Naive thymus-derived CD4-positive, alpha-beta T cell (primary cell): ENCODE measurements around the gene PROK1. TPM values are rescaled to one million over a fixed set of nuclear protein-coding genes. Genes with fewer than 3 reads are reported as not detected.

Source experiments
- ATAC-seq: fragments of 150-1000 bp; cut with Tn5 transposase; 2 replicates; pipeline ENCODE4 v1.10.0; 2021; ENCODE audit warnings: mild to moderate bottlenecking, moderate library complexity
- CTCF ChIA-PET: fragments of 350-600 bp; sonication (Branson Sonifier 250); formaldehyde crosslinking; loops from one replicate; lab custom pipeline; 2021; ENCODE audit warnings: antibody characterized with exemption; lab: Charles Lee
- POLR2A ChIA-PET: fragments of 350-600 bp; sonication (Branson Sonifier 250); formaldehyde crosslinking; loops from one replicate; lab custom pipeline; 2021; ENCODE audit warnings: antibody characterized with exemption, inconsistent platforms; lab: Charles Lee
- DNase-seq, 9 donors: peaks; one replicate each; pipeline versions ENCODE4 v3.0.0 to v3.0.0-alpha.2; 2020 to 2022; ENCODE audit warnings: mixed read lengths in 1 of 9
- H3K27ac ChIP-seq: one replicate; pipeline ENCODE4 v1.7.0; 2013; ENCODE audit warnings: mild to moderate bottlenecking, low read depth, low read length, moderate library complexity
- H3K27me3 ChIP-seq, 2 donors: one replicate each; pipeline ENCODE4 v1.7.0; 2013; ENCODE audit warnings: low read length in 2 of 2, mild to moderate bottlenecking in 2 of 2, moderate library complexity in 2 of 2; ENCODE audit not compliant: control insufficient read depth in 2 of 2, insufficient read depth in 2 of 2
- H3K36me3 ChIP-seq, 3 experiments: 1 replicate in 2 of 3; 2 replicates in 1 of 3; pipeline ENCODE4 v1.7.0; 2013; ENCODE audit warnings: low read length in 3 of 3, mild to moderate bottlenecking in 3 of 3, moderate library complexity in 1 of 3; ENCODE audit not compliant: insufficient read depth in 3 of 3, control insufficient read depth in 2 of 3
- H3K4me1 ChIP-seq, 2 donors: one replicate each; pipeline ENCODE4 v1.7.0; 2013; ENCODE audit warnings: low read length in 2 of 2, mild to moderate bottlenecking in 2 of 2, moderate library complexity in 1 of 2; ENCODE audit not compliant: control insufficient read depth in 2 of 2, insufficient read depth in 2 of 2
- H3K4me3 ChIP-seq: 2 replicates; pipeline ENCODE4 v1.7.0; 2013; ENCODE audit warnings: mild to moderate bottlenecking, low read length
- H3K9me3 ChIP-seq, 3 experiments: 1 replicate in 2 of 3; 2 replicates in 1 of 3; pipeline ENCODE4 v1.7.0; 2013; ENCODE audit warnings: low read length in 3 of 3; ENCODE audit not compliant: control insufficient read depth in 2 of 3
- H3K27ac Mint-ChIP-seq, 9 donors: one replicate each; pipeline ENCODE4 v1.8.0; 2020 to 2022; ENCODE audit warnings: mixed read lengths in 9 of 9, mild to moderate bottlenecking in 8 of 9, moderate library complexity in 5 of 9, inconsistent platforms in 2 of 9
- H3K27me3 Mint-ChIP-seq, 5 donors: one replicate each; pipeline ENCODE4 v1.8.0; 2021 to 2022; ENCODE audit warnings: mixed read lengths in 5 of 5, mild to moderate bottlenecking in 1 of 5
- H3K36me3 Mint-ChIP-seq, 5 donors: one replicate each; pipeline ENCODE4 v1.8.0; 2020 to 2022; ENCODE audit warnings: mixed read lengths in 5 of 5, mild to moderate bottlenecking in 3 of 5, inconsistent platforms in 1 of 5
- H3K4me1 Mint-ChIP-seq, 7 donors: one replicate each; pipeline ENCODE4 v1.8.0; 2020 to 2022; ENCODE audit warnings: mixed read lengths in 7 of 7, mild to moderate bottlenecking in 3 of 7, inconsistent platforms in 1 of 7
- H3K4me3 Mint-ChIP-seq, 10 donors: one replicate each; pipeline ENCODE4 v1.8.0; 2020 to 2022; ENCODE audit warnings: mild to moderate bottlenecking in 10 of 10, mixed read lengths in 10 of 10, moderate library complexity in 6 of 10, inconsistent platforms in 2 of 10
- H3K9me3 Mint-ChIP-seq, 11 donors: one replicate each; pipeline ENCODE4 v1.8.0; 2020 to 2022; ENCODE audit warnings: mixed read lengths in 11 of 11, mild to moderate bottlenecking in 4 of 11, inconsistent platforms in 1 of 11, moderate library complexity in 1 of 11
- intact Hi-C, 2 donors: fragments of 100-400 bp; cut with micrococcal nuclease; formaldehyde crosslinking; loops; one replicate each; pipeline ENCODE4 v1.15.1; 2023
- polyA plus RNA-seq, 2 donors: library from polyadenylated mRNA; unstranded; fragments of 300-500 nt; fragmentation: Illumina TruSeq; gene quantifications; one replicate each; pipeline ENCODE4 v1.2.3, GENCODE V29; 2021
- total RNA-seq, 6 experiments: library from RNA in 5 of 6; stranded (reverse) in 5 of 6; gene quantifications; 1 replicate in 5 of 6; 2 replicates in 1 of 6; pipeline ENCODE4 v1.2.3 and lab custom pipeline; 2021 to 2026

PROK1 gene
- total and polyA plus RNA-seq, 7 experiments from 2014 or later, result not detected

GRCh38 chr1:110460253-110461220 is 9.6 kb downstream of the PROK1 start:
- no peaks in the 10 kb centered on the region for H3K36me3 Mint-ChIP-seq
- H3K9me3 Mint-ChIP-seq, result no peaks in the 10 kb centered on the region
- Histone ChIP-seq H3K4me1 (no peaks in the 10 kb centered on the region), H3K4me3 (no peak overlapping the region), H3K27me3 (no peaks in the 10 kb centered on the region), H3K36me3 (no peaks in the 10 kb centered on the region), H3K9me3 (no peaks in the 10 kb centered on the region), H3K27ac (no peak overlapping the region)
- no peak overlapping the region for H3K27ac Mint-ChIP-seq
- ChIA-PET POLR2A (interaction anchor here (1.3 to 1.8 kb wide), 4 partner anchors 122 to 258 kb away, joined by 4 to 8 read pairs (median 4); partner anchors contain the start of gene KCNC4), CTCF (interaction anchor here (0.5 to 4.4 kb wide), 31 partner anchors 9 to 431 kb away, joined by 3 to 68 read pairs (median 5); partner anchors contain the start of gene RBM15)
- DNase-seq, result peak; percentile 66 to 91 (median 83)
- peak; percentile 96 for ATAC-seq
- intact Hi-C loops, result loop anchor here (1.0 to 2.0 kb wide), 10 partner anchors 48 to 431 kb away; partner anchors contain the start of genes LAMTOR5 (in 1 of the 2) and RBM15 (in 1 of the 2)
- H3K4me1 Mint-ChIP-seq, result no peaks in the 10 kb centered on the region
- H3K4me3 Mint-ChIP-seq, result no peak overlapping the region
- no peaks in the 10 kb centered on the region for H3K27me3 Mint-ChIP-seq

- H3K27me3 Mint-ChIP-seq, result no peaks in the 10 kb centered on the region
- no peaks in the 10 kb centered on the region for H3K36me3 Mint-ChIP-seq
- intact Hi-C loops, result no loop called here
- ChIA-PET POLR2A (no interaction called here), CTCF (interaction anchor here (1.0 to 4.4 kb wide), 3 partner anchors 255 to 264 kb away, joined by 3 to 68 read pairs (median 64); no protein-coding TSS in a partner anchor)
- no peaks in the 10 kb centered on the region for H3K4me1 ChIP-seq
- H3K9me3 ChIP-seq, result no peaks in the 10 kb centered on the region
- H3K27me3 ChIP-seq, result no peaks in the 10 kb centered on the region
- no peak overlapping the region for H3K4me3 Mint-ChIP-seq
- H3K36me3 ChIP-seq, result no peaks in the 10 kb centered on the region
- no peak overlapping the region for H3K27ac Mint-ChIP-seq
- ATAC-seq (no peak), DNase-seq (no peak)
- no peak overlapping the region for H3K27ac ChIP-seq
- H3K4me1 Mint-ChIP-seq, result no peaks in the 10 kb centered on the region
- no peak overlapping the region for H3K4me3 ChIP-seq
- H3K9me3 Mint-ChIP-seq, result no peaks in the 10 kb centered on the region
Measured at GRCh38 chr1:110462093-110462492, 11.1 kb downstream of the PROK1 start.

- no peaks in the 10 kb centered on the region for H3K4me1 Mint-ChIP-seq
- no peaks in the 10 kb centered on the region for H3K9me3 Mint-ChIP-seq
Measured at GRCh38 chr1:110462964-110463363, 12.0 kb downstream of the PROK1 start.

GRCh38 chr1:110463725-110464124 is 12.8 kb downstream of the PROK1 start:
- ChIA-PET CTCF (interaction anchor here (0.6 to 2.1 kb wide), 4 partner anchors 42 to 335 kb away, joined by 3 to 5 read pairs (median 4); no protein-coding TSS in a partner anchor), POLR2A (no interaction called here)
- no peak for ATAC-seq
- H3K27ac ChIP-seq, result no peak overlapping the region
- H3K27ac Mint-ChIP-seq, result no peak overlapping the region
- no peaks in the 10 kb centered on the region for H3K4me1 Mint-ChIP-seq
- no peaks in the 10 kb centered on the region for H3K36me3 ChIP-seq
- DNase-seq, result no peak
- no peaks in the 10 kb centered on the region for H3K4me1 ChIP-seq
- intact Hi-C loops, result no loop called here
- H3K4me3 Mint-ChIP-seq, result no peak overlapping the region
- H3K4me3 ChIP-seq, result no peak overlapping the region
- no peaks in the 10 kb centered on the region for H3K27me3 Mint-ChIP-seq
- H3K27me3 ChIP-seq, result no peaks in the 10 kb centered on the region
- H3K36me3 Mint-ChIP-seq, result no peaks in the 10 kb centered on the region
- H3K9me3 Mint-ChIP-seq, result no peaks in the 10 kb centered on the region
- no peaks in the 10 kb centered on the region for H3K9me3 ChIP-seq

More at GRCh38 chr1:110462964-110463363, 12.0 kb downstream of the PROK1 start:
- no peaks in the 10 kb centered on the region for H3K27me3 ChIP-seq
- H3K9me3 ChIP-seq, result no peaks in the 10 kb centered on the region
- Mint-ChIP-seq H3K27me3 (no peaks in the 10 kb centered on the region), H3K4me3 (no peak overlapping the region), H3K36me3 (no peaks in the 10 kb centered on the region), H3K27ac (no peak overlapping the region)
- intact Hi-C loops, result no loop called here
- DNase-seq (no peak), ATAC-seq (no peak)
- no peak overlapping the region for H3K27ac ChIP-seq
- no peaks in the 10 kb centered on the region for H3K4me1 ChIP-seq
- ChIA-PET CTCF (interaction anchor here (0.6 to 4.4 kb wide), 3 partner anchors 256 to 1708 kb away, joined by 3 to 64 read pairs (median 3); no protein-coding TSS in a partner anchor), POLR2A (no interaction called here)
- H3K36me3 ChIP-seq, result no peaks in the 10 kb centered on the region
- no peak overlapping the region for H3K4me3 ChIP-seq

GRCh38 chr1:110464340-110464739 is 13.4 kb downstream of the PROK1 start:
- H3K36me3 ChIP-seq, result no peaks in the 10 kb centered on the region
- intact Hi-C loops, result no loop called here
- H3K4me1 Mint-ChIP-seq, result no peaks in the 10 kb centered on the region
- ATAC-seq (no peak), DNase-seq (no peak)
- H3K27me3 Mint-ChIP-seq, result no peaks in the 10 kb centered on the region
- H3K27ac ChIP-seq, result no peak overlapping the region
- no peaks in the 10 kb centered on the region for H3K9me3 ChIP-seq
- no peaks in the 10 kb centered on the region for H3K36me3 Mint-ChIP-seq
- POLR2A ChIA-PET, result no interaction called here
- no peaks in the 10 kb centered on the region for H3K27me3 ChIP-seq
- CTCF ChIA-PET, result interaction anchor here (0.6 to 2.1 kb wide), 4 partner anchors 42 to 336 kb away, joined by 3 to 5 read pairs (median 3); no protein-coding TSS in a partner anchor
- no peak overlapping the region for H3K4me3 Mint-ChIP-seq
- H3K9me3 Mint-ChIP-seq, result no peaks in the 10 kb centered on the region
- H3K27ac Mint-ChIP-seq, result no peak overlapping the region
- H3K4me3 ChIP-seq, result no peak overlapping the region
- no peaks in the 10 kb centered on the region for H3K4me1 ChIP-seq

GRCh38 chr1:110465038-110465813 is 14.3 kb downstream of the PROK1 start:
- Mint-ChIP-seq H3K27me3 (peaks cover 0 to 4% (median 0%) of the 10 kb centered on the region in 5 donors), H3K36me3 (no peaks in the 10 kb centered on the region), H3K4me3 (no peak overlapping the region), H3K9me3 (no peaks in the 10 kb centered on the region), H3K27ac (no peak overlapping the region), H3K4me1 (no peaks in the 10 kb centered on the region)
- DNase-seq (no peak), ATAC-seq (no peak)
- ChIA-PET POLR2A (no interaction called here), CTCF (interaction anchor here (0.7 to 2.1 kb wide), 3 partner anchors 195 to 281 kb away, joined by 3 to 5 read pairs (median 3); no protein-coding TSS in a partner anchor)
- intact Hi-C loops, result no loop called here
- Histone ChIP-seq H3K9me3 (no peaks in the 10 kb centered on the region), H3K36me3 (no peaks in the 10 kb centered on the region), H3K4me1 (no peaks in the 10 kb centered on the region), H3K27me3 (no peaks in the 10 kb centered on the region), H3K27ac (no peak overlapping the region), H3K4me3 (no peak overlapping the region)
